GM23338 (cell line): ENCODE measurements around the gene SETBP1. TPM values are rescaled to one million over a fixed set of nuclear protein-coding genes. Genes with fewer than 3 reads are reported as not detected.

Experiments used
- ATAC-seq: fragments of 200-7000 bp; cut with Tn5 transposase; 3 replicates; pipeline ENCODE4 v1.9.1; 2020
- DNase-seq: peaks from one replicate; pipeline ENCODE4 v3.0.0-alpha.2; 2015; ENCODE audit warnings: low spot score
- H2AFZ ChIP-seq: fragments of 200-600 bp; sonication (generic); 2 replicates; pipeline ENCODE4 v1.8.0; 2016; ENCODE audit warnings: antibody characterized with exemption, mild to moderate bottlenecking, moderate library complexity
- H3F3A ChIP-seq: fragments of 200-600 bp; sonication (generic); replicated peaks from 2 replicates; pipeline ENCODE4 v1.8.0; 2017; ENCODE audit warnings: antibody characterized with exemption, mixed run types, low read depth
- H3K27ac ChIP-seq: fragments of 200-600 bp; sonication (generic); 2 replicates; pipeline ENCODE4 v1.6.1; 2016; ENCODE audit warnings: low read depth
- H3K27me3 ChIP-seq: fragments of 200-600 bp; sonication (generic); 2 replicates; pipeline ENCODE4 v1.8.0; 2016; ENCODE audit warnings: mild to moderate bottlenecking, mixed run types, moderate library complexity; ENCODE audit not compliant: insufficient read depth
- H3K36me3 ChIP-seq: fragments of 200-600 bp; sonication (generic); 2 replicates; pipeline ENCODE4 v1.8.0; 2016; ENCODE audit warnings: mild to moderate bottlenecking; ENCODE audit not compliant: insufficient read depth
- H3K4me1 ChIP-seq: fragments of 200-600 bp; sonication (generic); 2 replicates; pipeline ENCODE4 v1.8.0; 2016; ENCODE audit warnings: mild to moderate bottlenecking, moderate library complexity; ENCODE audit not compliant: insufficient read depth
- H3K4me2 ChIP-seq: fragments of 200-600 bp; sonication (generic); 2 replicates; pipeline ENCODE4 v1.7.1; 2017; ENCODE audit warnings: mixed run types
- H3K4me3 ChIP-seq: fragments of 200-600 bp; sonication (generic); 2 replicates; pipeline ENCODE4 v1.6.1; 2016; ENCODE audit warnings: mixed run types
- H3K79me2 ChIP-seq: fragments of 200-600 bp; sonication (generic); replicated peaks from 2 replicates; pipeline ENCODE4 v1.8.0; 2017; ENCODE audit warnings: mild to moderate bottlenecking; ENCODE audit not compliant: insufficient read depth
- H3K9me2 ChIP-seq: fragments of 200-600 bp; sonication (generic); 2 replicates; pipeline ENCODE4 v1.8.0; 2017; ENCODE audit not compliant: insufficient read depth
- H4K20me1 ChIP-seq: fragments of 200-600 bp; sonication (generic); replicated peaks from 2 replicates; pipeline ENCODE4 v1.8.0; 2017; ENCODE audit warnings: mild to moderate bottlenecking; ENCODE audit not compliant: insufficient read depth
- H3K27ac Mint-ChIP-seq: 2 replicates; pipeline ENCODE4 v1.8.0; 2020; ENCODE audit warnings: inconsistent platforms, mild to moderate bottlenecking, moderate library complexity, mixed read lengths
- H3K27me3 Mint-ChIP-seq: 3 replicates; pipeline ENCODE4 v1.8.0; 2022; ENCODE audit warnings: low read depth, mild to moderate bottlenecking, moderate library complexity, mixed read lengths, inconsistent platforms; ENCODE audit not compliant: insufficient read depth, poor library complexity
- H3K36me3 Mint-ChIP-seq: 3 replicates; pipeline ENCODE4 v1.8.0; 2021; ENCODE audit warnings: low read depth, mild to moderate bottlenecking, inconsistent platforms, moderate library complexity, mixed read lengths
- H3K4me1 Mint-ChIP-seq: 3 replicates; pipeline ENCODE4 v1.8.0; 2020; ENCODE audit warnings: mild to moderate bottlenecking, inconsistent platforms, mixed read lengths
- H3K4me3 Mint-ChIP-seq: 3 replicates; pipeline ENCODE4 v1.8.0; 2021; ENCODE audit warnings: moderate library complexity, mild to moderate bottlenecking, inconsistent platforms, mixed read lengths
- H3K9me3 Mint-ChIP-seq: 3 replicates; pipeline ENCODE4 v1.8.0; 2020; ENCODE audit warnings: moderate library complexity, mild to moderate bottlenecking, inconsistent platforms, mixed read lengths
- ETS1 ChIP-seq: IDR thresholded peaks from 2 replicates; pipeline ENCODE4 v1.6.1; 2016; ENCODE audit warnings: antibody characterized with exemption
- EZH2 ChIP-seq: fragments of 200-600 bp; sonication (generic); IDR thresholded peaks from one replicate; pipeline ENCODE4 v1.8.0; 2017; ENCODE audit warnings: antibody characterized with exemption, mild to moderate bottlenecking, low read depth; ENCODE audit not compliant: unreplicated experiment
- EZH2phosphoT487 ChIP-seq: fragments of 200-600 bp; sonication (generic); IDR thresholded peaks from one replicate; pipeline ENCODE4 v1.8.1; 2018; ENCODE audit warnings: antibody characterized with exemption; ENCODE audit not compliant: unreplicated experiment
- JUNB ChIP-seq: IDR thresholded peaks from one replicate; pipeline ENCODE4 v1.6.1; 2016; ENCODE audit warnings: antibody characterized with exemption; ENCODE audit not compliant: unreplicated experiment
- REST ChIP-seq: IDR thresholded peaks from one replicate; pipeline ENCODE4 v1.6.1; 2018; ENCODE audit warnings: antibody characterized with exemption; ENCODE audit not compliant: unreplicated experiment
- STAT1 ChIP-seq: IDR thresholded peaks from one replicate; pipeline ENCODE4 v1.6.1; 2016; ENCODE audit warnings: antibody characterized with exemption; ENCODE audit not compliant: unreplicated experiment
- ZNF114 ChIP-seq: fragments of 250-450 bp; sonication (Bioruptor Pico); IDR thresholded peaks from 2 replicates; pipeline ENCODE4 v1.5.0; 2020; ENCODE audit warnings: mild to moderate bottlenecking, moderate library complexity
- polyA plus RNA-seq: library from polyadenylated mRNA; unstranded; fragments of >200 nt; fragmentation: Nextera tagmentation; extraction: Ambion mirVana; gene quantifications from 2 replicates; pipeline ENCODE4 v1.2.1, GENCODE V29; 2016
- total RNA-seq: library from RNA; depleted of rRNA; stranded (reverse); fragments of >200 nt; shearing (Covaris generic); gene quantifications from 2 replicates; pipeline ENCODE4 v1.2.3, GENCODE V29; 2014
- TF ChIP-seq, protein P1 (sequence below), 2 experiments: fragments of 200-600 bp in 1 of 2; sonication (generic) in 1 of 2; conservative IDR thresholded peaks; 2 replicates each; pipeline versions ENCODE4 v1.5.1 to v1.6.1; 2016 to 2017; ENCODE audit warnings: antibody characterized with exemption in 2 of 2, low read depth in 2 of 2, mild to moderate bottlenecking in 2 of 2, moderate library complexity in 1 of 2

The SETBP1 gene
- total and polyA plus RNA-seq, 2 experiments from 2014 or later: 1.6 to 5.5 TPM

DNA sequence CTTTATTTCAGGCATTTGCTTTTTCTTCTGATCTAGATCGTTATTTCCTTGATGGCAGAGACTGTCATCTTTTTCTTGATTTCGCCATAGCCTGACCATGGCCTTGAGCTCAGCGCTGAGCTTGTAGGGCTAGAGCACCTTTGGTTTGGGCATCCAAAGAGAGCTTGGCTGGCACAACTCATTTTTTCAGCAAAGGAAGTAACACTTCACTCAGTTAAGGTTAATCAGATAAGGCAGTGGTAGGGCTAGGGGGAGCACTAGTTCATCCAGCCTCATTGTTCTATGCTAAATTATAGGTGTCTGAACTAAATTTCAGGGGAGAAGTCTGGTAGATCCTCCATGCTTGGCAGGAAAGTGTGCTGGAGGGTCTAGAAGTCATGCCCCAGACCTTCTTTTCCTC lies 125.0 kb downstream of the SETBP1 start:
- Histone ChIP-seq H3K4me3 (no peak overlapping the region), H3K27me3 (no peaks in the 10 kb centered on the region), H3K4me2 (no peak overlapping the region), H3K27ac (no peak overlapping the region), H3F3A (no peaks in the 10 kb centered on the region), H2AFZ (no peak overlapping the region), H3K4me1 (peaks cover 12% of the 10 kb centered on the region; the same call in 1 of the 2 replicates), H3K36me3 (no peaks in the 10 kb centered on the region), H3K79me2 (no peaks in the 10 kb centered on the region), H3K9me2 (peaks cover 13% of the 10 kb centered on the region; the same call in 1 of the 2 replicates), H4K20me1 (no peaks in the 10 kb centered on the region)
- H3K4me1 Mint-ChIP-seq: peaks cover 28% of the 10 kb centered on the region
- H3K4me3 Mint-ChIP-seq: no peak overlapping the region
- TF ChIP-seq, protein P1, sequence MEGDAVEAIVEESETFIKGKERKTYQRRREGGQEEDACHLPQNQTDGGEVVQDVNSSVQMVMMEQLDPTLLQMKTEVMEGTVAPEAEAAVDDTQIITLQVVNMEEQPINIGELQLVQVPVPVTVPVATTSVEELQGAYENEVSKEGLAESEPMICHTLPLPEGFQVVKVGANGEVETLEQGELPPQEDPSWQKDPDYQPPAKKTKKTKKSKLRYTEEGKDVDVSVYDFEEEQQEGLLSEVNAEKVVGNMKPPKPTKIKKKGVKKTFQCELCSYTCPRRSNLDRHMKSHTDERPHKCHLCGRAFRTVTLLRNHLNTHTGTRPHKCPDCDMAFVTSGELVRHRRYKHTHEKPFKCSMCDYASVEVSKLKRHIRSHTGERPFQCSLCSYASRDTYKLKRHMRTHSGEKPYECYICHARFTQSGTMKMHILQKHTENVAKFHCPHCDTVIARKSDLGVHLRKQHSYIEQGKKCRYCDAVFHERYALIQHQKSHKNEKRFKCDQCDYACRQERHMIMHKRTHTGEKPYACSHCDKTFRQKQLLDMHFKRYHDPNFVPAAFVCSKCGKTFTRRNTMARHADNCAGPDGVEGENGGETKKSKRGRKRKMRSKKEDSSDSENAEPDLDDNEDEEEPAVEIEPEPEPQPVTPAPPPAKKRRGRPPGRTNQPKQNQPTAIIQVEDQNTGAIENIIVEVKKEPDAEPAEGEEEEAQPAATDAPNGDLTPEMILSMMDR (conservative IDR thresholded peaks at IDR 0.05; ENCODE audit: low read depth in 2 of 2): peak in 1 of 2 experiments; percentile 22; a peak in 1 of 4 replicates
- TF ChIP-seq ZNF114: no peak
- no peak for TF ChIP-seq REST
- TF ChIP-seq EZH2phosphoT487: no peak
- no peak for TF ChIP-seq STAT1
- no peak for TF ChIP-seq JUNB
- H3K27ac Mint-ChIP-seq: no peak overlapping the region
- DNase-seq: no peak
- no peak for ATAC-seq
- peaks cover 5% of the 10 kb centered on the region; the same call in 1 of the 3 replicates for H3K9me3 Mint-ChIP-seq
- peaks cover 3% of the 10 kb centered on the region for H3K27me3 Mint-ChIP-seq
- H3K36me3 Mint-ChIP-seq: peaks cover 10% of the 10 kb centered on the region

- Histone ChIP-seq H3K79me2 (no peaks in the 10 kb centered on the region), H3K27ac (no peak overlapping the region), H4K20me1 (no peaks in the 10 kb centered on the region), H2AFZ (no peak overlapping the region), H3F3A (no peaks in the 10 kb centered on the region), H3K4me1 (peaks cover 8% of the 10 kb centered on the region; the same call in 1 of the 2 replicates), H3K4me2 (no peak overlapping the region), H3K4me3 (no peak overlapping the region), H3K9me2 (0 out of 2 replicates have a peak, but pooled peaks cover 10% of the 10 kb centered on the region), H3K27me3 (no peaks in the 10 kb centered on the region), H3K36me3 (no peaks in the 10 kb centered on the region)
- Mint-ChIP-seq H3K4me3 (no peak overlapping the region), H3K36me3 (no peaks in the 10 kb centered on the region), H3K27ac (no peak overlapping the region), H3K9me3 (no peaks in the 10 kb centered on the region), H3K4me1 (peaks cover 37% of the 10 kb centered on the region), H3K27me3 (peaks cover 2% of the 10 kb centered on the region)
- DNase-seq (no peak), ATAC-seq (no peak)
- no peak for TF ChIP-seq REST
- TF ChIP-seq ZNF114: no peak
- TF ChIP-seq EZH2: no peak
- no peak for TF ChIP-seq JUNB
- TF ChIP-seq ETS1: no peak
Measured at GRCh38 chr18:44807766-44808165, 127.1 kb downstream of the SETBP1 start.
